ENCODE measurements around the gene HES4.
A peak's percentile ranks its signal among the peaks of the same experiment; 100 is the strongest.
"Not testable (repeated sequence)": the region's sequence is repeated elsewhere in the genome, so short reads cannot be mapped to it uniquely, and the experiment has no call there.

HES4 gene

DNA sequence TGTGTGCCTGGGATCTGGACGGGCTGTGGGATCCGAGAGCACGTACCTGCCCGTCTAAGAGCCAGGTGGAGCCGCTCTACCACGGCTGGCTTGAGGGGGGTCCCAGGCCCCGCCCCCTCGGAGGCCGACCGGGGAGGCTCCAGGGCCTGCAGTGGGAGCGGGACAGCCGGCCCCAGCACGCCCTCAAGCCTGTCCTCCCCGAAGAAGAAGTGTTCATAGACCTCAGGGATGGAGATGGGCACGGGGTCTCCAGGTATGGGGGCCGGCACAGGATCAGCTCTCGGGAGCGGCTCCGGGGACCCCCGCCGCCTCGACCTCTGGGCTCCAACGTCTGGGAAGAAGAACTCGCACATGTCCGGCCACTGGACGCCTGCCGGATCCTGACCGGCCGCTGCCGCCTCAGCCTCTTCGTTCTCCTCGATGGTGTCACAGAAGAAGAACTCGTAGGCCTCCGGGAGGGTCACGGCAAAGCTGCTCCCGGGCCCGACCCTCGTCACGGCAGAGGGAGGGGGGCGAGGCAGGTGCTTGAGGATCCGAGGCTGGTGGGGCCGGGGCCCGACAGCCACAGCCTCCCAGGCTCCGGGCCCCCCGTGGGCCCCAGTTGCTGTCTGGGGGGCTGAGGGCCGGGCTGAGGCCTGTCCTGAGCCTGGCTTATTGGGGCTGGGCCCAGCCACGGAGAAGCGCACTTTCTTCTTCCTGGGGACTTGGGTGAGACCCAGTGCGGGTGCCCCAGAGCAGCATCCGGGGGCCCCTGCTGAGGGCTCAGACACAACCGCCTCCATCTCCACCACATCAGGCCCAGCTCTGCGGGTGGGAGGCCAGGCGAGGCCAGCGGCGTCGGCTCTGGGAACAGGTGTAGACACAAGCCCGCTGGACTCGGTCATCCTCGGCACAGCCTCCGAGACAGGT, 20.8 kb downstream of the HES4 start:
- no peak for DNase-seq (ENCODE audit: low read depth in 2 of 2)

- DNase-seq (ENCODE audit: low read depth in 2 of 2), result no peak
Measured at GRCh38 chr1:978069-978834, 21.6 kb downstream of the HES4 start.

- DNase-seq (ENCODE audit: low read depth in 2 of 2), result not testable (repeated sequence)
Measured at GRCh38 chr1:976791-977190, 23.1 kb downstream of the HES4 start.

DNA sequence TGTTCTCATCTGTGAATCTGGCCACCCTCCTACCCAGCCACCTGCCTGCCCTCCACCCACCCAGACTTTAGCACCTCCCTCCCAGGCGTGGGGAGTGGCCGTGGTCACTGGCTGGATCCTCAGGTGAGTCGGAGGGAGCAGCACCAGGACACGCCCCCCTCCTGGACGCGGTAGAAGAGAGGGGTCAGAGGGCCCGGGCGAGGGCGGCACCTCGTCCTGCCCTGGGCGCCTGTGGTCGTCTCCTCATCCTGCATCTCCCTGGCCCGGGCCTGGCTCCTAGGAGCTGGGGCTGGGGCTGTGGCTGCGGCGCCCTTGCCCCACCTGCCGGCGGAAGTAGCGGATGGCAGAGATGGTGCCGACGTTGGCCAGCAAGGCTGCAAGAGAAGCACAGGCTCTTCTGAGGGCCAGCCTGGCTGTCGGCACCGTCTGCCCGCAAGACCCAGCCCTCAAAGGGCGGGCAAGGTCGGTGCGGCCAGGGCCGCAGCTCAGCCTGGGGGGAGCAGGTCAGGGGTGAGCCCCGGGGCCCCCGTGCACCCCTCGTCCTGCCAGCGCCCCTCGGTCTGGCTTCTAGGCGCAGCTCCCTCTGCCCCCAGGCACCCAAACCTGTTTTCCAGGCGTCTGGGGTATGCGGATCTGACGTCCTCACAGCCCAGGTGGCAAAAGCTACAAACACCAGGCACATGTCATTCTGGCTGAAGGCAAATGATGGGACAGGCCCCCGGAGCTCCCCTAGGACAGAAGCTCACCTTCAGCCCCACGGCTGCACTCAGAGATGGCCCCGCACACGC, 23.8 kb downstream of the HES4 start:
- peak in 1 of 2 donors; percentile 45 for DNase-seq (ENCODE audit: low read depth in 2 of 2)

DNA sequence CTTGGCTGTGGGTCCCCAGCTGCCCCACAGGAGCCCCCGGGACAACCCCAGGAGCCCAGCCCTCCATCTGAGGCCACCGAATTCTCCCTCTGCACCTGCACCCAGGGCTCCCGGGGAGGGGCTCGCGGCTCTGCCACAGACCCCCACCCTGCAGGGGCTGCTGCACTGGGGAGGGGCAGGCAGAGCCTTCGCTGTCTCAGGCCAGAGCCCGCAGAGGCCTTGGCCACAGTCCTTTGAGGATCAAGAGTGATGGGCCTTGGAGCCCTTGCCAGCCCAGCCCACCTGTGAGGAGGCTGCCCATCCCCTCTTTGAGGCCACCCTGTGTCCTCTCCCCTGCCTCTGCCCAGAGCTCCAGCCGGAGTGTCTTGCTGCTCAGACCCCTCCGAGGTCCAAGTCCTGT, 24.5 kb downstream of the HES4 start:
- no peak for DNase-seq (ENCODE audit: low read depth in 2 of 2)

DNA sequence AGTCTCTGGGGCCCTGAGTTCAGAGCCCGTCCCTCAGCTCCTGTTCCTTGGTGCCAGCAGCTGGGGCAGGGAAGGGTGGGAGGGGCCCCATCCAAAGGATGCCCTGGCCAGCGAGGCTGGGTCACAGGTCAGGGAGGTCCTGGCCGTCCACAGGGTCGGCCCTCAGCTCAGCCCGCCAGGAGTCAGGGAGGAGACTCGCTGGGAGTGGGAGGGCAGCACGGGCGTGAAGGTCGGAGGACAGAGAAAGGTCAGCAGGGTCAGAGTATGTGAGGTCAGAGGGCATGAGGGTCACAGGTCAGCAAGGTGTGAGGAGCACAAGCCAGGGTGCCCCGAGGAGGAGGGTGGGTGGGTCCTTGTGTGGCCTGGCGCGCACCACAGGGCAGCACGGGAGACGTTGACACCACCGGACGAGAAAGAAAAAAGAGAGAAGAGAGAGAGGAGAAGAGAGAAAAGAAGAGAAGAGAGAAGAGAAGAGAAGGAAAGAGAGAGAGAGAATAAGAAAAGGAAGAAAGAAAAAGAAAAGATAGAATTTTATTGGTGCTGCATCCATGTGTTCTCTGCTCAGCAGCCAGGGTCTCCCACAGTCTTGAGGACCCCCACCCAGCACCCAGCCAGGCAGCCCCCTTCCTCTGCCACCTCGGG, 25.1 kb downstream of the HES4 start:
- no peak for DNase-seq (ENCODE audit: low read depth in 2 of 2)

DNA sequence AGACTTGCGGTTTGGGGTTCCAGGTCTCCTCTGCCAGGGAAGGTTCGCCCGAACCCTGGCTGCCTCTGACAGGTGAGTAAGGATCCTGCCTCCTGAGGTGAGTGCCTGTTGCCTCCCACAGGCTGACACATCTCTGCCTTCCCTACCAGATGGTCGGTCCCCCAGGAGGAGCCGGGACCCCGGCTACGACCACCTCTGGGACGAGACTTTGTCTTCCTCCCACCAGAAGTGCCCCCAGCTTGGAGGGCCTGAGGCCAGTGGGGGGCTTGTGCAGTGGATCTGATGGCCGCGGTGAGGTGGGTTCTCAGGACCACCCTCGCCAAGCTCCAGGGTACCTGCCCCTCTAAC, 25.6 kb downstream of the HES4 start:
- no peak for DNase-seq (ENCODE audit: low read depth in 2 of 2)

DNA sequence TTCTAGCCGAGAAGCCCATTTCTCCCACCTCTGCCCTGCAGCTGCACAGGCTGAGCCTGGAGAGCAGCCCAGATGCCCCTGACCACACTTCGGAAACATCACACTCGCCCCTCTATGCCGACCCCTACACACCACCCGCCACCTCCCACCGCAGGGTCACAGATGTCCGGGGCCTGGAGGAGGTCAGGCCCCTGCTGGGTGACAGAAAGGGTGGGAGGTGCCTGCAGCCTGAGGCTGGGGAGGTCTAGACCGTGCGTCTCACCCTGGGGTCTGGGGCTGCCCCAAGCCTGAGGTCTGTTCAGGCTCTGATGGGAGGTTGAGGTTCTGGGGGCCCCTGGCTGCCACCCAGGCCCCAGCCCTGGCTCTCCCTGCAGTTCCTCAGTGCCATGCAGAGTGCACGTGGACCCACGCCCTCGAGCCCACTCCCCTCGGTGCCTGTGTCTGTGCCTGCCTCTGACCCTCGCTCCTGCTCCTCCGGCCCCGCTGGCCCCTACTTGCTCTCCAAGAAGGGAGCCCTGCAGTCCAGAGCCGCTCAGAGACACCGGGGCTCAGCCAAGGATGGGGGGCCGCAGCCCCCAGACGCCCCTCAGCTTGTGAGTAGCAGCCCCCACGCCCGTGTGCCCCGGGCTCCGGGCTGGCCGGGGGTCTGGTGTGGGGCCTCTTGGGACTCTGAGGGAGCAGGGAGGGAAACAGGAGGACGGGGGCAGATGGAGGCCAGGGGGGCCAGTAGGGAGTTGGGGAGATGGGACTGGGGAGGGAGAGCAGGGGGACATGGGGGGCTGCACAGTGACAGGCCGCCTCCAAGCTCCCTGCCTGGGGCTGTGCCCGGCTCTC, 26.2 kb downstream of the HES4 start:
- DNase-seq (ENCODE audit: low read depth in 2 of 2), result no peak

GRCh38 chr1:972726-973458, 27.0 kb downstream of the HES4 start:
- no peak for DNase-seq (ENCODE audit: low read depth in 2 of 2)

DNA sequence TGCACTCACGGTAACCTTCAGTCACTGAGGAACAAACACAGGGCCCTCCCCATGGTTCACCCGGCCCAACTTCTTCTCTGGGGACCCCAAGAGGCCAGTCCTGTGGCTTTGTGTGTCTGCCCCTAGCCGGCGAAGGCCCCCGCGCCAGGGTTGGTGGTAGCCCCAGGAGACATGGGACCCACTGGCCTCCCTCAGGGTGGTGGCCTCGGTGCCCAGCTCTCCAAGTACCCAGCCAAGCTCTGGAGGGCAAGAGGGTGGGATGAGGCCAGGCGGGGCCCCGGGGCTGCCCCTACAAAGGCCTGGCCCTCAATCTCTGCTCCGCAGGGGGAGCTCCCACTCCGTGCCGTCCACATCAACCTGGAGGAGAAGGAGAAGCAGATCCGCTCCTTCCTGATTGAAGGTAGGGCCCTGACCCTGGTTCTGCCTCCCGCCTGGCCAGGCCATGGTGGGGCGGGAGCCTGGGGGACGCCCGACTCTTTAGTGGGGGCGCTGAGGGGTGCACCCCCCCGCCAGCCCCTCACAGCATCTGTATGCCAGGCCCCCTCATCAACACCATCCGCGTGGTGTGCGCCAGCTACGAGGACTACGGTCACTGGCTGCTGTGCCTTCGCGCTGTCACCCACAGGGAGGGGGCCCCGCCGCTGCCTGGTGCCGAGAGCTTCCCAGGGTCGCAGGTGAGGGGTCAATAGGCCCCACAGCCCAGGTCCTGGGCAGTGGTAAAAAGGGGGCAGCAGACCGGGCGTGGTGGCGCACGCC, 28.0 kb downstream of the HES4 start:
- no peak for DNase-seq (ENCODE audit: low read depth in 2 of 2)

DNA sequence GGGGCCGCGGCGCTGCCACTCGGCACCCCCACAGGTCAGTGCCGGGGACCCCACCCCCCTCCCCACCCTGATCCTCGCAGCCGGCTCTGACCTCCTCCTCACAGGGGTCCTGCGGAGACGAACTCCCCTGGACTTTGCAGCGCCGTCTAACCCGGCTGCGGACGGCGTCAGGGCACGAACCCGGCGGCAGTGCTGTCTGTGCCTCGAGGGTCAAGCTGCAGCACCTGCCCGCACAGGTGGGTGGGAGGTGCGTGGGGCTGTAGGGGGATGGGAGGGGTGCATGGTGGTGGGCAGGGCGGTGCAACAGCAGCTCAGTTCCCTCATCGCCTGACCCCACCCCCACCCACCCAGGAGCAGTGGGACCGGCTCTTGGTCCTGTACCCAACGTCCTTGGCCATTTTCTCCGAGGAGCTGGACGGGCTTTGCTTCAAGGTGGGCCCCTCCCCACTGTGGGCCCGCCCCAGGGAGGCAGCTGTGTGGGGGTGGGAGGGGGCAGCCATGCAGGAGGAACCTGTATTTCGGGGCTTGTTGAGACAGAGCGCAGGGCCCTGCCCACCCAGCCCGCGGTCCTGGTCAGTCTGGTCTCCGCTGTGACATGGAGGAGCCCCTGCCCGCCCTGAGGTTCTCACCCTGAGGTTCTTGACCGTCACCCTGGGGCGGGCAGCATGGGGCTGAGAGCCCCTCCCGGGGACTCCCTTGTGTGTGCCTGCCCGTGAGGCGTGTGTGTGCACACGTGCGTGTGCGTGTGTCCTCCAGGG, 28.7 kb downstream of the HES4 start:
- no peak for DNase-seq (ENCODE audit: low read depth in 2 of 2)

DNA sequence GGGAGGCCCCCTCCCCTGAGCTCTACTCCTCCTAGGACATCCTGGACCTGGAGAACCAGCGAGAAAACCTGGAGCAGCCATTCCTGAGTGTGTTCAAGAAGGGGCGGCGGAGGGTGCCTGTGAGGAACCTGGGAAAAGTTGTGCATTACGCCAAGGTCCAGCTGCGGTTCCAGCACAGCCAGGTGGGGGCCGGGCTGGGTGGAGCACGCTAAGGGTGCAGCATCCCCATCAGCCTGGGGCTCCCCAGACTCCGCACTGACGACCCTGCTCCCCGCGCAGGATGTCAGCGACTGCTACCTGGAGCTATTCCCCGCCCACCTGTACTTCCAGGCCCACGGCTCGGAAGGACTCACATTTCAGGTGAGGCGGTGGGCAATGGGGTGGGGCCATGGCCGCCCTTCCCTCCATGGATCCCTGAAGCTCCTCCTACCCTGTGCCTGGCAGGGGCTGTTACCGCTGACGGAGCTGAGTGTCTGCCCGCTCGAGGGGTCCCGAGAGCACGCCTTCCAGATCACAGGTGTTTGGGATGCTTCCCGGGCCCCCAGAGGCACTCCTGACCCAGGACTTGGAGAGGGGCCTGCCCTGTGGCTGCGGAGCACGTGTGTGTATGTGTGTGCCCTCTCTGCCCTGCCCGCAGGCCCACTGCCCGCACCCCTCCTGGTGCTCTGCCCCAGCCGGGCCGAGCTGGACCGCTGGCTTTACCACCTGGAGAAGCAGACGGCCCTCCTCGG, 29.5 kb downstream of the HES4 start:
- DNase-seq (ENCODE audit: low read depth in 2 of 2), result no peak

GRCh38 chr1:969260-969855, 30.5 kb downstream of the HES4 start:
- no peak for DNase-seq (ENCODE audit: low read depth in 2 of 2)

GRCh38 chr1:967466-968343, 32.2 kb downstream of the HES4 start:
- DNase-seq (ENCODE audit: low read depth in 2 of 2), result no peak

GRCh38 chr1:966704-967300, 33.1 kb downstream of the HES4 start:
- peak; percentile 58 to 76 for DNase-seq (ENCODE audit: low read depth in 2 of 2)

DNA sequence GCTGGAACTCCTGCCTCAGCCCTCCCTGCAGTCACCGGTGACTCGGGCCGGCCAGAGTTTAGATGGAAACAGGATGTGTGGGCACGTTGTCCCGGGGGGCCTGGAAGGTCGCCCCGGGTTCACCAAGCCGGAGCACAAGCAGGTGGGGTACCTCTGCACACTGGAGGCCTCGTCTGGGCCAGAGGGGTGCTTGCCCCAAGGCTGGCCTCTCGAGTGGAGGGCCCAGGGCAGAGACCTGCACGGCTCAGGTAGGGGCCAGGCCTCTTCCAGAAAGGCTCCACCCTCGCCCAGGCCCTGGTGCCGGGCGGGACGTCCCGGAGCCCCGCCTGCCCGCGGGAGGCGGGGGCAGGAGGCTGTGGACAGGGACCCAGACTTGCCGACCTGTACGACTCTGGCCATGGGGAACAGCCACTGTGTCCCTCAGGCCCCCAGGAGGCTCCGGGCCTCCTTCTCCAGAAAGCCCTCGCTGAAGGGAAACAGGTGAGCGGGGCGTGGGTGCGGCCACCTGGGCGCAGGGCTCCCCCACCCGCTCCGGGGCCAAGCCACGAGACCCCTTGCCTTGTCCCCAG, 33.7 kb downstream of the HES4 start, which contains the start of gene PLEKHN1:
Gene PLEKHN1 (plus strand): TSS at position 348 of the 569 bp plus-strand sequence. CDS start 50 bp downstream, at position 398.
- no peak for DNase-seq (ENCODE audit: low read depth in 2 of 2)
